ENCODE data around the gene PAPPA2. TPM values are rescaled to one million over a fixed set of nuclear protein-coding genes. Genes with fewer than 3 reads are reported as not detected.

Gene PAPPA2
- total RNA-seq, 1 experiment from 2014 or later, result 0.06 TPM

GRCh38 chr1:176802316-176802715, 339.3 kb downstream of the PAPPA2 start:
- H3K27ac ChIP-seq (ENCODE audit: low read depth, low read length, poor library complexity, severe bottlenecking), result no peak overlapping the region
- CTCF ChIA-PET, result no interaction called here
- no peak for DNase-seq (ENCODE audit: low spot score)
- POLR2A ChIA-PET (ENCODE audit: low non-redundant PET), result no interaction called here
- TF ChIP-seq CTCF (conservative IDR thresholded peaks at IDR 0.05; ENCODE audit: low read depth, low read length) (no peak), EZH2 (IDR thresholded peaks at IDR 0.05; ENCODE audit: borderline replicate concordance, low read depth, low read length, poor library complexity, severe bottlenecking) (no peak)
- peaks cover 4% of the 10 kb centered on the region for H3K4me1 ChIP-seq (ENCODE audit: insufficient read depth, low read length, poor library complexity, severe bottlenecking)
- H3K4me3 ChIP-seq (ENCODE audit: low read depth, low read length, poor library complexity, severe bottlenecking), result no peak overlapping the region
- H3K9me3 ChIP-seq (ENCODE audit: low read depth, low read length, poor library complexity, severe bottlenecking), result no peaks in the 10 kb centered on the region
- no TSS peak for BruUV-seq (replicated peaks)
- H3K36me3 ChIP-seq (ENCODE audit: insufficient read depth, low read length, poor library complexity, severe bottlenecking), result no peaks in the 10 kb centered on the region
- intact Hi-C loops (cut with micrococcal nuclease; ENCODE audit: unreplicated experiment), result no loop called here
- no peaks in the 10 kb centered on the region for H3K27me3 ChIP-seq (replicated peaks; ENCODE audit: insufficient read depth, low read depth, low read length, poor library complexity)

DNA sequence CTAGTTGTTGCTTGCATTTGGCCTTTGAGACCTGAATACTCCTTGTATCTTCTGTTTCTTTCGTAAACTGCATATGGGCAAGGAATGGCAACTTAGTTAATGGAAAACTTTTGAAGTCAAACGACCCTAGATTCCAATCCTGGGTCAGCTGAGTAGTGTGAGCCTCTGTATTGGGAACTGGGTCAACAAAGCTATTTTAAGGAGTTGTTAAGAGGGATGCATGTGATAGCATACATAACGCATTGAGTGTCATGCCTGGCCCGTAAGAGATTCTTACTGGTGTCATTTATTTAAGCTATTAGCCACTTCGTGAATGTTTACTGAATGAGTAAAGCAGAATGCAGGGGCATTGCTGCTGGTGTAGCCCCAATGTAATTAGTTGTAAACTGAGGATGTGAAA, 340.1 kb downstream of the PAPPA2 start:
- DNase-seq (ENCODE audit: low spot score), result no peak
- H3K27ac ChIP-seq (ENCODE audit: low read depth, low read length, poor library complexity, severe bottlenecking), result no peak overlapping the region
- no peaks in the 10 kb centered on the region for H3K27me3 ChIP-seq (replicated peaks; ENCODE audit: insufficient read depth, low read depth, low read length, poor library complexity)
- intact Hi-C loops (cut with micrococcal nuclease; ENCODE audit: unreplicated experiment), result no loop called here
- no TSS peak for BruUV-seq (replicated peaks)
- ChIA-PET CTCF (no interaction called here), POLR2A (ENCODE audit: low non-redundant PET) (no interaction called here)
- no peaks in the 10 kb centered on the region for H3K9me3 ChIP-seq (ENCODE audit: low read depth, low read length, poor library complexity, severe bottlenecking)
- H3K36me3 ChIP-seq (ENCODE audit: insufficient read depth, low read length, poor library complexity, severe bottlenecking), result no peaks in the 10 kb centered on the region
- TF ChIP-seq CTCF (conservative IDR thresholded peaks at IDR 0.05; ENCODE audit: low read depth, low read length) (no peak), EZH2 (IDR thresholded peaks at IDR 0.05; ENCODE audit: borderline replicate concordance, low read depth, low read length, poor library complexity, severe bottlenecking) (no peak)
- H3K4me3 ChIP-seq (ENCODE audit: low read depth, low read length, poor library complexity, severe bottlenecking), result no peak overlapping the region
- H3K4me1 ChIP-seq (ENCODE audit: insufficient read depth, low read length, poor library complexity, severe bottlenecking), result peaks cover 4% of the 10 kb centered on the region

- Histone ChIP-seq H3K4me1 (ENCODE audit: insufficient read depth, low read length, poor library complexity, severe bottlenecking) (peaks cover 4% of the 10 kb centered on the region), H3K36me3 (ENCODE audit: insufficient read depth, low read length, poor library complexity, severe bottlenecking) (no peaks in the 10 kb centered on the region), H3K27me3 (replicated peaks; ENCODE audit: insufficient read depth, low read depth, low read length, poor library complexity) (no peaks in the 10 kb centered on the region), H3K4me3 (ENCODE audit: low read depth, low read length, poor library complexity, severe bottlenecking) (no peak overlapping the region), H3K9me3 (ENCODE audit: low read depth, low read length, poor library complexity, severe bottlenecking) (no peaks in the 10 kb centered on the region), H3K27ac (ENCODE audit: low read depth, low read length, poor library complexity, severe bottlenecking) (no peak overlapping the region)
- intact Hi-C loops (cut with micrococcal nuclease; ENCODE audit: unreplicated experiment), result no loop called here
- TF ChIP-seq CTCF (conservative IDR thresholded peaks at IDR 0.05; ENCODE audit: low read depth, low read length) (no peak), EZH2 (IDR thresholded peaks at IDR 0.05; ENCODE audit: borderline replicate concordance, low read depth, low read length, poor library complexity, severe bottlenecking) (no peak)
- no TSS peak for BruUV-seq (replicated peaks)
- CTCF ChIA-PET, result no interaction called here
- POLR2A ChIA-PET (ENCODE audit: low non-redundant PET), result no interaction called here
- no peak for DNase-seq (ENCODE audit: low spot score)
Observed at GRCh38 chr1:176803596-176803995, 340.6 kb downstream of the PAPPA2 start.
